ENCODE results near the gene DSP. TPM values are rescaled to one million over a fixed set of nuclear protein-coding genes. Genes with fewer than 3 reads are reported as not detected.

Gene DSP
- total and polyA plus RNA-seq, 2 donors from 2014 or later = 14.7 to 96.2 TPM

- Histone ChIP-seq H3K4me3 (ENCODE audit: low read length in 3 of 3) (no peak overlapping the region), H3K36me3 (ENCODE audit: control insufficient read depth in 2 of 3, insufficient read depth in 3 of 3, low read length in 3 of 3) (no peaks in the 10 kb centered on the region), H3K27ac (ENCODE audit: low read depth in 2 of 2, low read length in 2 of 2) (no peak overlapping the region), H3K9me3 (ENCODE audit: control insufficient read depth in 2 of 3, insufficient read depth in 1 of 3, low read length in 3 of 3) (no peaks in the 10 kb centered on the region), H3K27me3 (ENCODE audit: control insufficient read depth, insufficient read depth, low read length) (no peaks in the 10 kb centered on the region), H3K9ac (ENCODE audit: low read length in 3 of 3) (no peak overlapping the region), H3K4me1 (ENCODE audit: control insufficient read depth in 2 of 3, insufficient read depth in 2 of 3, low read depth in 1 of 3, low read length in 3 of 3) (no peaks in the 10 kb centered on the region)
- no peak for FAIRE-seq
- TF ChIP-seq, protein P1, sequence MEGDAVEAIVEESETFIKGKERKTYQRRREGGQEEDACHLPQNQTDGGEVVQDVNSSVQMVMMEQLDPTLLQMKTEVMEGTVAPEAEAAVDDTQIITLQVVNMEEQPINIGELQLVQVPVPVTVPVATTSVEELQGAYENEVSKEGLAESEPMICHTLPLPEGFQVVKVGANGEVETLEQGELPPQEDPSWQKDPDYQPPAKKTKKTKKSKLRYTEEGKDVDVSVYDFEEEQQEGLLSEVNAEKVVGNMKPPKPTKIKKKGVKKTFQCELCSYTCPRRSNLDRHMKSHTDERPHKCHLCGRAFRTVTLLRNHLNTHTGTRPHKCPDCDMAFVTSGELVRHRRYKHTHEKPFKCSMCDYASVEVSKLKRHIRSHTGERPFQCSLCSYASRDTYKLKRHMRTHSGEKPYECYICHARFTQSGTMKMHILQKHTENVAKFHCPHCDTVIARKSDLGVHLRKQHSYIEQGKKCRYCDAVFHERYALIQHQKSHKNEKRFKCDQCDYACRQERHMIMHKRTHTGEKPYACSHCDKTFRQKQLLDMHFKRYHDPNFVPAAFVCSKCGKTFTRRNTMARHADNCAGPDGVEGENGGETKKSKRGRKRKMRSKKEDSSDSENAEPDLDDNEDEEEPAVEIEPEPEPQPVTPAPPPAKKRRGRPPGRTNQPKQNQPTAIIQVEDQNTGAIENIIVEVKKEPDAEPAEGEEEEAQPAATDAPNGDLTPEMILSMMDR (IDR thresholded peaks at IDR 0.05; ENCODE audit: borderline replicate concordance, extremely low read depth, insufficient read depth) = no peak
- intact Hi-C loops (cut with DNase I) = no loop called here
- DNase-seq = no peak
These were observed 94.7 kb downstream of the DSP start for GRCh38 chr6:7636151-7636550.

Other genes starting within 250 kb of the DSP start
- gene SSR1, start 228.5 kb upstream of the DSP start, total RNA-seq = 163 TPM
- 40.4 TPM for gene SSR1, start 228.5 kb upstream of the DSP start, polyA plus RNA-seq (ENCODE audit: insufficient read depth, low read depth, low replicate concordance)
- not detected for gene CAGE1, start 151.9 kb upstream of the DSP start, total RNA-seq
- gene CAGE1, start 151.9 kb upstream of the DSP start, polyA plus RNA-seq (ENCODE audit: insufficient read depth, low read depth, low replicate concordance) = not detected
- gene RIOK1, start 151.9 kb upstream of the DSP start, total RNA-seq = 19.8 TPM
- gene RIOK1, start 151.9 kb upstream of the DSP start, polyA plus RNA-seq (ENCODE audit: insufficient read depth, low read depth, low replicate concordance) = 8.5 TPM
- gene SNRNP48, start 48.5 kb downstream of the DSP start, total RNA-seq = 12.1 TPM
- gene SNRNP48, start 48.5 kb downstream of the DSP start, polyA plus RNA-seq (ENCODE audit: insufficient read depth, low read depth, low replicate concordance) = 5.2 TPM
- gene BMP6, start 184.4 kb downstream of the DSP start, total RNA-seq = 10.0 TPM
- 5.0 TPM for gene BMP6, start 184.4 kb downstream of the DSP start, polyA plus RNA-seq (ENCODE audit: insufficient read depth, low read depth, low replicate concordance)